HG02571 (cell line): ENCODE results near the gene RAB15.

Source experiments
- ATAC-seq: cut with Tn5 transposase; IDR thresholded peaks from one replicate; pipeline ENCODE4 v1.9.1; 2021; ENCODE audit warnings: mild to moderate bottlenecking, moderate library complexity; ENCODE audit not compliant: unreplicated experiment

The RAB15 gene

GRCh38 chr14:64971943-64972791, at the start of gene RAB15:
RAB15 (minus strand) TSS chr14:64972336; CDS start chr14:64972076, 260 bp downstream.
- ATAC-seq: no peak

- peak; percentile 62 for ATAC-seq
These were observed 47.9 kb upstream of the RAB15 start for GRCh38 chr14:65019944-65020566.

GRCh38 chr14:65016471-65016870, 44.3 kb upstream of the RAB15 start:
- ATAC-seq: no peak

- no peak for ATAC-seq
These were observed 43.3 kb upstream of the RAB15 start for GRCh38 chr14:65015391-65015790.

DNA sequence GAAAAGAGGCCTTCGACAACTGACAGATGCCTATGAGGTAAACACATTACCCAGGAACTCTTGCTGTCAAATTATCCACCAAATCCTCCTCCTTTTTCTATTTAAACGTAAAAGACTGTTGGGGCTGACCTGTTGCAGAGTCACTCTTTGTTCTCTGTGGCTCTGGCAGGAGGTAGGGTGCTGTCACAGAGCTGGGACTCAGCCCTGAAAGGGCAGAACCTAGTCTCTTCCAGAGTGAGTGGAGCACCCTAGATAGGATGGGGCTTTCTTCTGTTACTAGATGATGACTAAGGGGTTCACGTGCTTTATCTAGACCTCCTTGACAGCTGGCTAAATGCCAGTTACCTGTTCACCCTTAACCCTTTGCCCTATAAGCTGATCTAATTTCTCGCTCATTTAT, 40.2 kb upstream of the RAB15 start:
- ATAC-seq: no peak

DNA sequence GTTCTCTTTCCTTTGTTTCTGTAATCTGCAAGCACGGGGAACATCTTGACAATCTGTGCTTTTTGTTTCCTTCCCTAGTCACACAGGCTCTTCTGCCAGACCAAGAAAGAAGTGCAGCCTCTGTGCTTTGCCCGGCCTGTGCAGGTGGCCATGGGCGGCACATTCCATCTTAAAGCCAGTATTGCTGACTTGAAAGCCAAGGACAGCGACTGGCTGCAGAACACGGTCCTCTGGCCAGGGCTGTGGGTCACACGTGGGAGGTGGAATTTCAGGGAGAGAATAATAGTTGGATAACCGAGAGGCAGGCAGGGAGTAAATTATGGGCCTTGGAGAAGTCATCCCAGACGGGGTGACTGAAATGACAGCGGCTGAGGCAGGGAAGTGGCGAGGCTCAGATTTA, 39.4 kb upstream of the RAB15 start:
- ATAC-seq: no peak

DNA sequence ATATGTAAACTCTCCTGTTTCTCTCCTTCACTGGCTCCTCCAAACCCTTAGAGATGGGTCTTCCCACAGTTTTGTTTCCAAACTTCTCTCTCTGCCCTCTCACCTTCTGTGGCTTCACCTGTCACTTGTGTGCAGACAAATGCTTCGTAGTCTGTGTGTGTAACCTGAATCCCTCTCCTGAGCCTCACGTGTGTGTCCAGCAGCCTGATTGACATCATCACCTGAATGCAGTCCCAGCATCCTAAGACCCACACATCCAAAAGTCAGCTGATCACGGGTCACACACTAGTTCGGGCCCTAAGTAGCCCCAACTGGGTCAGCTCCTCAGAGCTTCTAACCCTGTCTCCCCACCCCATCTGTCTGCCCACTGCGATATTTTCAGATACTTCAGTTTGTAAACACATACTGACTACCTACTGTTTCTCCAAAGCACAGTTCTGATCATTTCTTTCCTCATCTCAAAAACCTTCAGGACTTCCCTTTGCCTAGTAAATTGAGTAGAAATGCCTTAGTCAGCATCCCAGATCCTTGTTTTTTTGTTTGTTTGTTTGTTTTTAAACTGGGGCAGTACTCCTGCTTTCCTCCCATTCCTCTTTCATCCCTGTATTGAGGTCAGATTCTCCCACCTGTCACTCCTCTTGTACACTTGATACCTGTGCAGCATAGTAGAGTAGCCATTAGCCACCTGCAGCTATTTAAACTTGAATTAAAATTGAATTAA, 38.2 kb upstream of the RAB15 start:
- ATAC-seq: no peak

GRCh38 chr14:65007202-65007601, 35.1 kb upstream of the RAB15 start:
- no peak for ATAC-seq

- ATAC-seq: no peak
These were observed 34.2 kb upstream of the RAB15 start for GRCh38 chr14:65006261-65006721.

GRCh38 chr14:65003394-65003793, 31.3 kb upstream of the RAB15 start:
- peak; percentile 81 for ATAC-seq

DNA sequence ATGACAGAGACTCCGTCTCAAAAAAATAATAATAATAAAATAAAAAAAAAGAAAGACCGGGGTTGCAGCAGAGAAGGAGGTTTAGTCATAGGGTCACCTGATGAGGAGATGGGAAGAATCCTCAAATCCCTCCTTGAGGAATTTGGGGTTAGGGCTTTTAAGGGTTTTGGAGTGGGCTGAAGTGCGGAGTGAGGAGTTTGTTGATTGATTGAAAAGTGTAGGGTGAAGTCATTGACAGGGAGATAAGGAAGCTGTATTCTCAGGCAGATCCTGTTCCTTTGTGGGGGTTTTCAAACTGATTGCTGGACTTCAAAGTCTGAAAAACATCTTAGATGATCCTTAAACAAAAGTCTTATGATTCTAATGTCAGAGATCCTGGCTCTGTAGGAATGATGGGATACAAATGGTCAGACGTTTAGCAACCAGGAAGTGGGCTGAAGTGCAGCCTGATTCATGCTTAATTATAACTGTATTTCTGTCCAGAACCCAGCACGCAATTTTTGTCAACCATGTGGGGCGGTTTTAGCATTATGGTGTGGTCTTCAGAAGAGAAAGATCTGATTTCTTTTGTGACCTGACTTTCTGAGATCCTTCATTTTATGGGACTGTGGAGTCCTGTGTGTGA, 30.6 kb upstream of the RAB15 start:
- ATAC-seq: no peak

- ATAC-seq: no peak
These were observed 29.6 kb upstream of the RAB15 start for GRCh38 chr14:65001723-65002122.

DNA sequence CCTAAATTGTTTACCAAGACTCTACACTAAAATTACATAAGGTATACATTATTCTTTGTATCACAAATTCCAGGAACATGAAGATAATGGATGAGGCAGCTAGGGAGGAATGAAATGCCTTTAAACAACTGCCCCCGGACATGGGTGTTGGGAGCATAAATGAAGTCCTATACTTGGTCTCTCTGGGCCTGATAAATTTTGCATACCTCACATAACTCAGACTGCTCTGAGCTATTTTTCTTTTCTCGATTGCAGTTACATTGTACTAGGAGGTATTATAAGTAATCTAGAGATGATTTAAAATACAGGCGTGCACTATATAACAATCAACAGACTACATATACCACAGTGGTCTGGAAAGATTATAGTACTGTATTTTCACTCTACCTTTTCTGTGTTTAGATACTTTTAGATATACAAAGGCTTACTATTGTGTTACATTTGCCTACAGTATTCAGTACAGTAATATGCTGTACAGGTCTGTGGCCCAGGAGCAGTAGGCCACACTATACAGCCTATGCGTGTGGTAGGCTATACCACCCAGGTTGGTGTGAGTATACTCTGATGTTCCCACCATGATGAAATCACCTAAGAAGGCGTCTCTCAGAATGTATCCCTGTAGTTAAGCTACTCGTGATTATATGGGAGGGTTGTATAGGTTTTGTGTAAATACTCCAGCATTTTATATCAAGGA, 28.9 kb upstream of the RAB15 start:
- ATAC-seq: no peak

GRCh38 chr14:64998455-64998931, 26.4 kb upstream of the RAB15 start:
- ATAC-seq: no peak

- no peak for ATAC-seq
These were observed 25.1 kb upstream of the RAB15 start for GRCh38 chr14:64997108-64997794.

DNA sequence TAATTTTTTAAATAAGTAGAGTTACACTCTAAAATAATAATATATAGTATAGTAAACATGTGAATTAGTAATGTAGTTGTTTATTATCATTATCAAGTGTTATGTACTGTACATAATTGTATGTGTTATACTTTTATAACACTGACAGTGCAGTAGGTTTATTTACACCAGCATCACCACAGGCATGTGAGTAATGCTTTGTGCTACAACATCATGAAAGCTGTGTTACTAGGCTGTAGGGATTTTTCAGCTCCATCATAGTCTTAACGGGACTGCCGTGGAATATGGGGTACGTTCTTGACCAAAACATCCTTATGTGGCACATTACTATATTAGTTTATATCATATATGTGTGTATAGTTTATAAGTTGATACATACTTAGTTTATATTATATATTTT, 23.2 kb upstream of the RAB15 start:
- no peak for ATAC-seq

GRCh38 chr14:64994540-64994939, 22.4 kb upstream of the RAB15 start:
- no peak for ATAC-seq

DNA sequence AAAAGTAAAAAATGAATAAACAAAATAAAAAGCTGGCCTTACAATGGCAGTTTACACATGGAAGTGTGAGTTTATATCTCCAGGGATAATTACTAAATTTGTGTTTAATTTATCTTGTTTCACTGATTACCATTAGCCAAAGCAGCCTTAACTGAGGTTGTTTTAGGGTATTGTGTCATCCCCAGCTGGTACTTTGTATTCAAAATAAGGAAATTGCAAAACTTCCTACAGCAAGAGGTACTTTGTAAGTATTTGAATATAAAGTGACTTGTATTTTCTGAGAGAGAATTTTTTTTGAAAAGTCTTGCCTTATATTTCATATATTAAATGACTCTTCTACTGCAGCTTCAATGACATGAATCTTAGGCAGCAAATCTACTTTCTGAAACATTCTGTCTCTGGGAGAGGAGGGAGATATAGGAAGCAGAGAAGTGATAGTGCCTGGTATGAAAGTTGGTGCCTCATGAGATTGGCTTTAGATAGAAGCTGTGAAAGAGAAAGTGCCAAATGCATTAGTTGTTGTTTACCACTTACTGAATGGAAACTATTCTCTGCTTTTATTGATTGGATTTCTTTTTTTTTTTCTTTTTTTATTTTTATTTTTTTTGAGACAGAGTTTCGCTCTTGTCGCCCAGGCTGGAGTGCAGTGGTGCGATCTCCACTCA, 21.3 kb upstream of the RAB15 start:
- ATAC-seq: no peak

DNA sequence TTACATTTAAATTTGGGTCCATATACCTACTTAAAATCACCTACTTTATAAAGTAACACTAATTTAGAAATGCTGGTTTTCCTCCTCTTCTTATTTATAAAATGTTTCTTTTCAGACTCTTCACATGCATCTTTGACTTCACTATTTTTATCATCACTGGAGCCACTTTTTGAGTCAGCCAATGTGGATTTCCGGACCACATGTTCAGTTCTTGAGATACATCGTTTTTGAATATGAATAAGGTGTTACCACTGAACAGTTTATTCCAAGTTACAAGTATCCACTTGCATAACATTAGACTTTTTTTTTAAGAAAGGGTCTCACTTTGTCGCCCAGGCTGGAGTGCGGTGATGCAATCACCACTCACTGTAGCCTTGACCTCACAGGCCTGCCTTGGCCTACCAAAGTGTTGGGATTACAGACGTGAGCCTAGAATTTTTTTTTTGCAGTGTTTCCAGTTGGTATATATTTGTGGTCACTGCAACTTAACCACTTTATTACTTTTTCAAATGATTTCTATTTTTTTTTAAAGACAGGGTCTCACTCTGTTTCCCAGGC, 20.3 kb upstream of the RAB15 start:
- no peak for ATAC-seq
